GM21367 (cell line): ENCODE measurements around the gene HMGCL.
A peak's percentile ranks its signal among the peaks of the same experiment; 100 is the strongest.

Experiments
- ATAC-seq: cut with Tn5 transposase; IDR thresholded peaks from one replicate; pipeline ENCODE4 v1.9.1; 2021; ENCODE audit not compliant: unreplicated experiment

Gene HMGCL

GRCh38 chr1:23779826-23780371, 45.3 kb downstream of the HMGCL start:
- ATAC-seq, result no peak

DNA sequence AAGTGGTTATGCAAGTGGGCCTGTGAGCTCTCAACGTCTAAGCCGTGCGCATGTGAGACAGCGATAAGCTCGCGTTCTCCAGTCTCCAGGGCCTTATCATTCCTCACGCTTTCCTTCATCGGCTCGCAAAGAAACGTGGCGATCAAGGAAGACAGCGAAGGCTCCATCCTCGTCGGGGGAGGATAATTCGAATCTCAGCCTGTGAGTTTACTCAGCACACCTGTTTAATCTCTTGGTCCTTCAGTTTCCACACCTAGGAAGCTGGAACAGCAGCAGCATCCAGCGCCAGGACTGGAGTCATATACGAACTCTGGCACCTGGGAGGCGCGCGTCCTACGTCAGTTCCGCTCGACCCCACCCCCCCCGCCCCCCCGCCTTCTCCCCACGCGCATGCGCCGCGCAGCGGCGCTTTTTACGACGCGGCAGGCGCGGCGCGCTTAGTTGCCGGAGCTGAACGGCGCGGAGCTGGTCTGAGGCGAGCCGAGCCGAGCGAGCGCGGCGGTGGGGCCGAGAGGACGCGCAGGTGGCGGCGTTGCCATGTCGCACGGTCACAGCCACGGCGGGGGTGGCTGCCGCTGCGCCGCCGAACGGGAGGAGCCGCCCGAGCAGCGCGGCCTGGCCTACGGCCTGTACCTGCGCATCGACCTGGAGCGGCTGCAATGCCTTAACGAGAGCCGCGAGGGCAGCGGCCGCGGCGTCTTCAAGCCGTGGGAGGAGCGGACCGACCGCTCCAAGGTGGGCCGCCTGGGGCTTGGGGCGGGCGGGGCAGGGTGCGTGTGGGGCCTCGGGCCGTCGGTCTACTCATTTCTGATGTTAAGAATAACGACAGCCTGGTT, 47.0 kb downstream of the HMGCL start, which contains the start of gene PITHD1:
Gene PITHD1 (plus strand): TSS at position 440 of the 836 bp plus-strand sequence. CDS start 98 bp downstream, at position 538.
- ATAC-seq, result peak; percentile 55

- no peak for ATAC-seq
These were observed 49.0 kb downstream of the HMGCL start for GRCh38 chr1:23776217-23776616.

- ATAC-seq, result no peak
These were observed 50.9 kb downstream of the HMGCL start for GRCh38 chr1:23774174-23774880.

DNA sequence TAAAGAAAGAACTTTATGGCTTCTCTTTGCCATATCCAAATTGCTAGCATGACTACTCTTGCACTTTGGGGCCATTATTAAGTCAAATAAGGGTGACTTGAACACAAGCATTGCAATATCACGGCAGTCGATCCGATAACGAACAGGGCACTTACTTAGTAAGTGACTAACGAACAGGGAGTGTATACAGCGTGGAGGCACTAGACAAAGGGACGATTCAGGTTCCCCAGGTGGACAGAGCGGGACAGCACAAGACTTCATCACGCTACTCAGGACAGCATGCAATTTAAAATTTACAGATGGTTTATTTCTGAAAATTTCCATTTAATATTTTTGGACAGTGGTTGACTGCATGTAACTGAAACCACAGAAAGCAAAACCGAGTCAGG, 52.4 kb downstream of the HMGCL start:
- no peak for ATAC-seq

GRCh38 chr1:23772049-23772853, 53.0 kb downstream of the HMGCL start:
- ATAC-seq, result no peak

- ATAC-seq, result no peak
These were observed 56.5 kb downstream of the HMGCL start for GRCh38 chr1:23768733-23769132.

DNA sequence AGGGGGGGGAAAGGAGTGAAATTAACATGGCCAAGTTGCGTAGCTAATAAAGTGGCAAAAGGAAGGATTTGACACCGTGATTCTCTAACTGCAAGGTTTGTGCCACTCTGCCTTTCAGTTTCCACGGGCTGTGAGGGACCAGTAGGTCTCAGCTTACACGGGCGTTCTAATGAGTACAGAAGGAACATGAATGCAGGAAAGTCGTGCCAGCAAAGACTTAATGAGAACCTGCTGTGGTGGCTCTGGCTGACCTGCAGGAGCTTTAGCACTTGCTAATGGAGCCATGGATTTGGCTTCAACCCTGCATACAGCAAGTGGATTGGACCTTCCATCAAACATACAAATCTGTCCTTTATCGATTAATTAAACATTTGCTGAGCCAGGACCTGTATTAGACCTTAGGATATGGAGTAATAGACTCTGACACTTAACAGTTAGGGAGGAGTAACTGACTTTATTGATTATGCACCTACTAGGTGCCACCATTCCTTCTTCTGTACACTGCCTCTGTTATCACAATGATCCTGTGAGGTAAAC, 62.1 kb downstream of the HMGCL start:
- no peak for ATAC-seq

- no peak for ATAC-seq
These were observed 66.0 kb downstream of the HMGCL start for GRCh38 chr1:23759277-23759676.

GRCh38 chr1:23757812-23758211, 67.4 kb downstream of the HMGCL start:
- no peak for ATAC-seq

DNA sequence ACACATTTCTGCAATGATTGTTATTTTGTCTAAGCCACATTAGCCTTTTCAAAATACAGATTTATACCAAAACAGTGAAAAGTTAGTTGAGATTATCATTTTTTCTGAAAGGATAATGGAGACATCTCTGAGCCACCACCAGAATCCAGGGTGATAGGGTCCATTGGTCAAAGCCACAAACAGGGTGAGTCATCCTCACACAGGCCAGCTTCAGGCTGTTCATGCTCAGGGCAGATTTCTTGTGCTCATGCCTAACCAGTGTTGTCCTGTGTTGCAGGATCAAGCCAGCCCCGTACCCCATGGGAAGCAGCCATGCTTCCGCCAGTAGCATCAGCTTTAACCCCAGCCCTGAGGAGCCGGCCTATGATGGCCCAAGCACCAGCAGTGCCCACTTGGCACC, 68.6 kb downstream of the HMGCL start:
- no peak for ATAC-seq

GRCh38 chr1:23752909-23753308, 72.3 kb downstream of the HMGCL start:
- no peak for ATAC-seq
